GM18951 (cell line): Measurements from ENCODE around the gene CRIP2.

Experiments
- POLR2A ChIP-seq: IDR thresholded peaks from 4 replicates; pipeline ENCODE4 v1.6.1; 2011; ENCODE audit warnings: mild to moderate bottlenecking; ENCODE audit not compliant: insufficient read length, insufficient read depth; ENCODE audit errors: extremely low read depth
- in situ Hi-C: fragments of 300-500 bp; cut with MboI; formaldehyde crosslinking; loops from one replicate; pipeline ENCODE4 v1.12.0; 2022; ENCODE audit warnings: low sequenced_read_pairs, mixed read lengths, inconsistent platforms; ENCODE audit not compliant: unreplicated experiment

Gene CRIP2

GRCh38 chr14:105478398-105479251, 4.0 kb downstream of the CRIP2 start:
- in situ Hi-C loops, result no loop called here
- no peak for TF ChIP-seq POLR2A

- in situ Hi-C loops, result no loop called here
- TF ChIP-seq POLR2A, result no peak
Measured at GRCh38 chr14:105479431-105480158, 5.0 kb downstream of the CRIP2 start.

GRCh38 chr14:105480199-105480746, 5.7 kb downstream of the CRIP2 start:
- in situ Hi-C loops, result no loop called here
- no peak for TF ChIP-seq POLR2A

- in situ Hi-C loops, result no loop called here
- TF ChIP-seq POLR2A, result peak; percentile 12
Measured at GRCh38 chr14:105480807-105481801, 6.5 kb downstream of the CRIP2 start.

- in situ Hi-C loops, result no loop called here
- TF ChIP-seq POLR2A, result peak; percentile 5
Measured at GRCh38 chr14:105481886-105482457, 7.4 kb downstream of the CRIP2 start.

- TF ChIP-seq POLR2A, result no peak
- in situ Hi-C loops, result no loop called here
Measured at GRCh38 chr14:105482486-105483110, 8.0 kb downstream of the CRIP2 start.

- TF ChIP-seq POLR2A, result no peak
- in situ Hi-C loops, result no loop called here
Measured at GRCh38 chr14:105483300-105484068, 8.9 kb downstream of the CRIP2 start.

- in situ Hi-C loops, result no loop called here
- no peak for TF ChIP-seq POLR2A
Measured at GRCh38 chr14:105484069-105484996, 9.7 kb downstream of the CRIP2 start.

- no peak for TF ChIP-seq POLR2A
- in situ Hi-C loops, result no loop called here
Measured at GRCh38 chr14:105484997-105485393, 10.4 kb downstream of the CRIP2 start.

- in situ Hi-C loops, result no loop called here
- TF ChIP-seq POLR2A, result no peak
Measured at GRCh38 chr14:105485739-105486162, 11.1 kb downstream of the CRIP2 start.
